ENCODE measurements around the gene PODXL. TPM values are rescaled to one million over a fixed set of nuclear protein-coding genes. Genes with fewer than 3 reads are reported as not detected.

The PODXL gene
- total and polyA plus RNA-seq, 8 donors = 2.9 to 241 (median 13.8) TPM

DNA sequence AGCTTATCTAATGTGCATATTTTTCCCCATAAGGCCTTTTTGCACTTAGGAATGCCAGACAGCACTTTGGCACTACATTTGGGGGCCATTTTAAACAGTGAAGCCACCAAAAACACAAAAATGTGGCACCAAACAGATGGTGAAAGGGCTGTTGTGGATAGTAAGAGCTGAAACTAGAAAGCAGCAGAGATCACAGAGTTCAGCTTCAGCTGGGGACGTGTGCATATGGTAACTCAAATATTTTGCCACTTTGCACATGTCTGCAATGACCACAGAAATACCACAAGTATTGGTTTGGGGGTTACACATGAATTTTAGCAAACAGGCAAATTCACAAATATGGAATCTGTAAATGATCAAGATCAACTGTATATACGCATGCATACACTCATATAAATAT lies 72.8 kb downstream of the PODXL start:
- DNase-seq = no peak
- Histone ChIP-seq H3K27ac (no peak overlapping the region), H3K4me1 (peaks cover 8 to 36% (median 23%) of the 10 kb centered on the region in 4 donors), H3K9me3 (no peaks in the 10 kb centered on the region), H3K36me3 (peaks cover 0 to 30% (median 13%) of the 10 kb centered on the region in 4 donors), H3K4me3 (no peak overlapping the region), H3K27me3 (no peaks in the 10 kb centered on the region)
- TF ChIP-seq POLR2A (IDR thresholded peaks at IDR 0.05) (no peak), POLR2AphosphoS5 (IDR thresholded peaks at IDR 0.05) (no peak), EP300 (IDR thresholded peaks at IDR 0.05) (no peak)
- TF ChIP-seq, protein P1, sequence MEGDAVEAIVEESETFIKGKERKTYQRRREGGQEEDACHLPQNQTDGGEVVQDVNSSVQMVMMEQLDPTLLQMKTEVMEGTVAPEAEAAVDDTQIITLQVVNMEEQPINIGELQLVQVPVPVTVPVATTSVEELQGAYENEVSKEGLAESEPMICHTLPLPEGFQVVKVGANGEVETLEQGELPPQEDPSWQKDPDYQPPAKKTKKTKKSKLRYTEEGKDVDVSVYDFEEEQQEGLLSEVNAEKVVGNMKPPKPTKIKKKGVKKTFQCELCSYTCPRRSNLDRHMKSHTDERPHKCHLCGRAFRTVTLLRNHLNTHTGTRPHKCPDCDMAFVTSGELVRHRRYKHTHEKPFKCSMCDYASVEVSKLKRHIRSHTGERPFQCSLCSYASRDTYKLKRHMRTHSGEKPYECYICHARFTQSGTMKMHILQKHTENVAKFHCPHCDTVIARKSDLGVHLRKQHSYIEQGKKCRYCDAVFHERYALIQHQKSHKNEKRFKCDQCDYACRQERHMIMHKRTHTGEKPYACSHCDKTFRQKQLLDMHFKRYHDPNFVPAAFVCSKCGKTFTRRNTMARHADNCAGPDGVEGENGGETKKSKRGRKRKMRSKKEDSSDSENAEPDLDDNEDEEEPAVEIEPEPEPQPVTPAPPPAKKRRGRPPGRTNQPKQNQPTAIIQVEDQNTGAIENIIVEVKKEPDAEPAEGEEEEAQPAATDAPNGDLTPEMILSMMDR (IDR thresholded peaks at IDR 0.05) = no peak
- WGBS, 5 donors = 92 to 98% (median 93%) methylated on average over 2 of the region's 2 CpGs
- intact Hi-C loops (cut with DNase I; ENCODE audit: low total_unique reads) = no loop called here

DNA sequence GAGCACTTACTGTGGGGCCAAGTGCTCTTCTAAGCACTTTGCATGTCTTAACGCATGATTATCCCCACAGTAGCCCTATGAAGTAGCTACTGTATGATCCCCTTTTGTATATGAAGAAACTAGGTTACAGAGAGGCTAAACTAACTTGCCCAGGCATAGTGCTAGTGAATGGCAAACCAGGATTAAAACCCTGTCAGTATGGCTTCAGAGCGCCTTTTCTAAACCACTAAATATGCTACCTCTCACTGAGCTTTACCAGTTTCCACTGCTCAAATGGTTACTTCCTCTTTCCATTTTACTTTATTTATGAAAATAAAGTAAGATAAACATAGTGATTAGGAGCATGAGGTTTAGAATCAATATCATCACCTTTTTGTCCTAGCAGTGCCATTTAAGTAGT lies 73.6 kb downstream of the PODXL start:
- Histone ChIP-seq H3K4me3 (no peak overlapping the region), H3K27ac (no peak overlapping the region), H3K36me3 (peaks cover 0 to 25% (median 11%) of the 10 kb centered on the region in 4 donors), H3K27me3 (no peaks in the 10 kb centered on the region), H3K9me3 (no peaks in the 10 kb centered on the region), H3K4me1 (peaks cover 8 to 36% (median 25%) of the 10 kb centered on the region in 4 donors)
- TF ChIP-seq POLR2AphosphoS5 (IDR thresholded peaks at IDR 0.05) (no peak), POLR2A (IDR thresholded peaks at IDR 0.05) (no peak), EP300 (IDR thresholded peaks at IDR 0.05) (no peak)
- TF ChIP-seq, protein P1 (IDR thresholded peaks at IDR 0.05) = no peak
- 96 to 100% (median 98%) methylated on average over 2 of the region's 2 CpGs for WGBS, 5 donors
- DNase-seq = no peak
- intact Hi-C loops (cut with DNase I; ENCODE audit: low total_unique reads) = no loop called here

DNA sequence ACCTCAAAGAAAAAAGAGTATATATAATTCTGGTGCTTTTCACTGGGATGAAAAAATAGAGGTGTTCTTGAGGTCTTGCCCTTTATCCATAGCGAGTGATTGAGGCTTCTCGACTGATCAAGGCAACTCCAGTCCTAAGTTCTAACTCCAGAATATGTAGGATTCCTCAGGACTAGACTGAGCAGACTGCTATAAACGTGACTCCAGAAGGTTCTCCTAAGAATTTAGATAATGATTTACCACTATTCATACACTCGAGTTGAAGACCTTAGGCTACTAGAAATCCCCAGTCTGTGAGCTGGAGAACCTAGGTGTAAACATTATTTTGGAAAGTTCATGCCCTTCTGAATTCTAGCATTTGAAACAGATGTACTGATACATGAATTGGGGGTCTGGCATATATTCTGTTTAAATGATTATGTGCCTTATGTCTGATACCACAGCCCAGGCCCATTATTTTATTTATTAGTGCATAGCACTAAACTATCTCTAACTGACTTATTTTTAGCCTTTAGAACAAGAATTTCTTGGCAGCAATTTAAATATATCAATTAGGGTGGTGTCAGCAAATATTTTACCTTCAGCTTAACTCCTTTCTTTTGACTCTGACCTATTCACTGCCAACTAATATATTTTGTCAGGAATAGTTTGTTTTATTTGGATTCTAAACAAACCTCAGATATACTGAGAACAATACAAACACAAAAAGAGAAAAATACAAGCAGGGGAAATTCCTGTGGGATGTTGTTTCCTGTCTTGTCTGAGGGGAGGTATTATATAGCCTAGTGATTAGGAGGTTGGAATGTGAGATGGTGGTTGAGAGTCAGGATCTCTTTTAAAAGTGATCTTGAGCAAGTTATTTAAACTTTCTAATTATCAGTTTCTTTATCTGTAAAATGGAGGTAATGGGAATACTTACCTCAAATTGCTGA lies 75.8 kb downstream of the PODXL start:
- WGBS, 5 donors = 28 to 51% (median 45%) methylated on average over 4 of the region's 4 CpGs
- Histone ChIP-seq H3K27me3 (no peaks in the 10 kb centered on the region), H3K4me1 (peaks cover 8 to 37% (median 24%) of the 10 kb centered on the region in 4 donors), H3K9me3 (no peaks in the 10 kb centered on the region), H3K4me3 (no peak overlapping the region), H3K27ac (no peak overlapping the region), H3K36me3 (peaks cover 0 to 13% (median 7%) of the 10 kb centered on the region in 4 donors)
- intact Hi-C loops (cut with DNase I; ENCODE audit: low total_unique reads) = no loop called here
- peak in 1 of 2 donors; percentile 21 for DNase-seq
- TF ChIP-seq, protein P1 (IDR thresholded peaks at IDR 0.05) = no peak
- no peak for TF ChIP-seq POLR2A (IDR thresholded peaks at IDR 0.05)
- no peak for TF ChIP-seq POLR2AphosphoS5 (IDR thresholded peaks at IDR 0.05)
- TF ChIP-seq EP300 (IDR thresholded peaks at IDR 0.05) = no peak

DNA sequence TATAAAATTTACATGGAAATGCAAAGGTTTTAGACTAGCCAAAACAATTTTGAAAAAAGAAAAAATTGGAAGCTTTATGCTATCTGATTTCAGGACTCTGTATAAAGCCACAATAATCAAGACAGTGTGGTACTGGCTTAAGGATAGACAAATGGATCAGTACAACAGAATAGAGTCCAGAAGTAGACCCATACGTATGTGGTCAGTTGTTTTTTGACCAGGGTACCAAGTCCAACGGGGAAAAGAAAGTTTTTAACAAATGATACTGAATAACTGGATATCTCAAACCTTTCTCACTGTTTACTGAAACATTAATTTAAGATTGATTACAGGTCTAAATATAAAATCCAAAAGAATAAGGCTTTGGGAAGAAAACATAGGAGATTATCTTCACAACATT lies 79.7 kb downstream of the PODXL start:
- H3K36me3 ChIP-seq = peaks cover 0 to 43% (median 35%) of the 10 kb centered on the region in 4 donors
- no peaks in the 10 kb centered on the region for H3K27me3 ChIP-seq
- DNase-seq = no peak
- intact Hi-C loops (cut with DNase I; ENCODE audit: low total_unique reads) = no loop called here
- 56 to 78% (median 66%) methylated on average over 2 of the region's 2 CpGs for WGBS, 5 donors
- no peak overlapping the region for H3K4me3 ChIP-seq
- TF ChIP-seq EP300 (IDR thresholded peaks at IDR 0.05) (no peak), POLR2AphosphoS5 (IDR thresholded peaks at IDR 0.05) (no peak), POLR2A (IDR thresholded peaks at IDR 0.05) (no peak)
- TF ChIP-seq, protein P1 (IDR thresholded peaks at IDR 0.05) = no peak
- peaks cover 8 to 37% (median 20%) of the 10 kb centered on the region in 4 donors for H3K4me1 ChIP-seq
- no peaks in the 10 kb centered on the region for H3K9me3 ChIP-seq
- no peak overlapping the region for H3K27ac ChIP-seq
